Measurements from ENCODE around the gene ERMARD.

Gene ERMARD

DNA sequence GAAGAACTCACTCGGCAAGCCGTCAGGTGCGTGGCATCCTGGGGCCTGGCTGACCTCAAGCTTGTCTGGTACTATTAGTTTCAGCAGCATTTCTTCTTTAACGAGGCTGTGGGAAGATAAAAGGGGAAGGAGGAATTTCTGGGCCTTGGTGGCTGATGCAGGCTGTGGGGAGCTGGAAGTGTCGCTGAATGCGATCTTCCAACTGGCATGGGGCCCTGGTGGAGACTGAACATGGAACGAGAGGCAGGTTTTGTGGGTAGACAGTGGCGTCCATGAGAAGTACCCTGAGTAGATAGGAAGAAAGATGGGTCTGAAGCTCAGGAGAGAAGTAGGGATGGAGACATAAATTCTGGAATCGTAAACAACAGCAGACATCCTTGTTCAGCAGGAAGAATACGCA, 23.9 kb downstream of the ERMARD start:
- TF ChIP-seq, protein P1, sequence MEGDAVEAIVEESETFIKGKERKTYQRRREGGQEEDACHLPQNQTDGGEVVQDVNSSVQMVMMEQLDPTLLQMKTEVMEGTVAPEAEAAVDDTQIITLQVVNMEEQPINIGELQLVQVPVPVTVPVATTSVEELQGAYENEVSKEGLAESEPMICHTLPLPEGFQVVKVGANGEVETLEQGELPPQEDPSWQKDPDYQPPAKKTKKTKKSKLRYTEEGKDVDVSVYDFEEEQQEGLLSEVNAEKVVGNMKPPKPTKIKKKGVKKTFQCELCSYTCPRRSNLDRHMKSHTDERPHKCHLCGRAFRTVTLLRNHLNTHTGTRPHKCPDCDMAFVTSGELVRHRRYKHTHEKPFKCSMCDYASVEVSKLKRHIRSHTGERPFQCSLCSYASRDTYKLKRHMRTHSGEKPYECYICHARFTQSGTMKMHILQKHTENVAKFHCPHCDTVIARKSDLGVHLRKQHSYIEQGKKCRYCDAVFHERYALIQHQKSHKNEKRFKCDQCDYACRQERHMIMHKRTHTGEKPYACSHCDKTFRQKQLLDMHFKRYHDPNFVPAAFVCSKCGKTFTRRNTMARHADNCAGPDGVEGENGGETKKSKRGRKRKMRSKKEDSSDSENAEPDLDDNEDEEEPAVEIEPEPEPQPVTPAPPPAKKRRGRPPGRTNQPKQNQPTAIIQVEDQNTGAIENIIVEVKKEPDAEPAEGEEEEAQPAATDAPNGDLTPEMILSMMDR (IDR thresholded peaks at IDR 0.05; ENCODE audit: low read depth, low read length), result no peak
- no peak overlapping the region for H3K4me3 ChIP-seq (replicated peaks in 1 of 2; ENCODE audit: low read depth in 2 of 2, low read length in 2 of 2)

DNA sequence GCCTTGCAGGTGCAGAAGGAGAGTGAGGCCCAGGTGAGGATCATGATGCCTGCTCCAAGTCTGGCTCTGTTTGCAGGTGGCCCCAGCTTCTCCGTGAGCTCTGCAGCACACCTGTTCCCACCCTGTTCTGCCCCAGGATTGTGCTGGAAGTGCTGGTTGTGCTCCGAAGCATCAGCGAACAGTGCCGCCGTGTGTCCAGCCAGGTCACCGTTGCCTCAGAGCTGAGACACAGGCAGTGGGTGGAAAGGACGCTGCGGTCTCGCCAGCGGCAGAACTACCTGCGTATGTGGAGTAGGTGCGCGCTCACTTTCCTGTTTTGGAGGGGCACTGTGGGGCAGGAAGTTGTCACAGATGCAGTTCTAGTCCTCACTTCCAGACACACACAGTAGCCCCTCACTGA, 25.0 kb downstream of the ERMARD start:
- TF ChIP-seq, protein P1 (IDR thresholded peaks at IDR 0.05; ENCODE audit: low read depth, low read length), result no peak
- H3K4me3 ChIP-seq (replicated peaks in 1 of 2; ENCODE audit: low read depth in 2 of 2, low read length in 2 of 2), result no peak overlapping the region

More for the DNA sequence above, 23.9 kb downstream of the ERMARD start:
- DNase-seq (ENCODE audit: low read depth in 2 of 2), result no peak

DNA sequence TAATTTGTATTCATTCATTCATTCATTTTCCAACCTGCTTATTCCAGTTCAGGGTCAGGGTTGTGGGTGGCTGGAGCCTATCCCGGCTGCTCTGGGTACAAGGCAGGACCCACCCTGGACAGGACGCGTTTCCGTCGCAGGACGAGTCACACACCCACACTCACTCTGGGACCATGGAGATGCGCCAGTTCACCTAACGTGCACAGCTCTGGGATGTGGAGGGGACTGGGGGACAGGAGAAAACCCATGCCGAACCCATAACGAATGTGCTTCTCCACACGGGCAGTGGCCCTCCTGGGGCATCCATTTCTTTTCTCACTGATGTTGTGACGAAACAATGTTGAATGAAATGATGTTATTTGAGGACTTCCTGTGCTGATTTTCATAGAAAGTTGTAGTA, 26.5 kb downstream of the ERMARD start:
- no peak for DNase-seq (ENCODE audit: low read depth in 2 of 2)
- TF ChIP-seq, protein P1 (IDR thresholded peaks at IDR 0.05; ENCODE audit: low read depth, low read length), result no peak
- no peak overlapping the region for H3K4me3 ChIP-seq (replicated peaks in 1 of 2; ENCODE audit: low read depth in 2 of 2, low read length in 2 of 2)

More for the DNA sequence above, 25.0 kb downstream of the ERMARD start:
- DNase-seq (ENCODE audit: low read depth in 2 of 2), result no peak

DNA sequence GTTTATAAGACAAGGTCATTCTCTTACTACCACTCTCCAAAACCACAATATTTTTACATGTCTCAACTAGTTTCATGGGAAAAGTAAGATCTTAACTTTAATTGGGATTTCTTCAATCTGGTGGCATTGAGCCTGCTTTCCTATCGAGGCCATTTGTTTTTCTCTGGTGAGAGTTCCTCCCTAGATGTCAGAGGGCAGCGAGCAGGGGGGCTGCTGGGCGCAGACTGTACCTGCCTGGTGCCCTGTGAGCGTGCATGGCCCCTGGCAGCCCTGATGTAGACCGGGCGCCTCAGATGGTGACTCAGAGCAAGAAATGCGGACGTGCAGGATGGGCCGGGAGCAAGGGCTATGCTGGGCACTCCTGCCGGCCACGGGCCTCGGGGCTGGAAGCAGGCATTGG, 27.2 kb downstream of the ERMARD start:
- no peak for DNase-seq (ENCODE audit: low read depth in 2 of 2)
- TF ChIP-seq, protein P1 (IDR thresholded peaks at IDR 0.05; ENCODE audit: low read depth, low read length), result no peak

DNA sequence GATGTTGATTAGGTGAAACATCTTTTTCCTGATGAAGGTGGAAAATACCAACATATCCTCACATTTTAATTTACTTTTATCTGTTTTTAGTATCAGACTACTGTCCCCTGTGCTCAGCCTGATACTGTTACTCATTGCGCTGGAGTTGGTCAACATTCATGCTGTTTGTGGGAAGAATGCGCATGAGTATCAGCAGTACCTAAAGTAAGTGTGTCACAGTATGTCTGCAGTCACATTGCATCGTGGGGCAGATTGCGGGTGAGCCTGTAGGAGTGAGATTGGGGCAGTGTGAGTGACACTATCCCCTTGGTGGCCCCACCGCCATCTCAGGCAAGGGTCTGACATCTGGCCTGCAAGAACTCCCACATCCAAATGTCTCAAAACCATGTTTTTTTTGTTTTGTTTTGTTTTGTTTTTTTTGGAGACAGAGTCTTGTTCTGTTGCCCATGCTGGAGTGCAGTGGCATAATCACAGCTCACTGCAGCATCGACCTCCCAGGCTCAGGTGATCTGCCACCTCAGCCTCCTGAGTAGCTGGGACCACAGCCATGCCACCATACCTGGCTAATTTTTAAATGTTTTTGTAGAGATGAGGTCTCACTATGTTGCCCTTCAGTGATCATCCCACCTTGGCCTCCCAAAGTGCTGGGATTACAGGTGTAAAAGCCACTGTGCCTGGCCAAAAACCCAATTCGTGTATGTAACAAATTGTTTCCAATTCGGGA, 27.8 kb downstream of the ERMARD start:
- DNase-seq (ENCODE audit: low read depth in 2 of 2), result no peak

More for the DNA sequence above, 27.2 kb downstream of the ERMARD start:
- no peak overlapping the region for H3K4me3 ChIP-seq (replicated peaks in 1 of 2; ENCODE audit: low read depth in 2 of 2, low read length in 2 of 2)

DNA sequence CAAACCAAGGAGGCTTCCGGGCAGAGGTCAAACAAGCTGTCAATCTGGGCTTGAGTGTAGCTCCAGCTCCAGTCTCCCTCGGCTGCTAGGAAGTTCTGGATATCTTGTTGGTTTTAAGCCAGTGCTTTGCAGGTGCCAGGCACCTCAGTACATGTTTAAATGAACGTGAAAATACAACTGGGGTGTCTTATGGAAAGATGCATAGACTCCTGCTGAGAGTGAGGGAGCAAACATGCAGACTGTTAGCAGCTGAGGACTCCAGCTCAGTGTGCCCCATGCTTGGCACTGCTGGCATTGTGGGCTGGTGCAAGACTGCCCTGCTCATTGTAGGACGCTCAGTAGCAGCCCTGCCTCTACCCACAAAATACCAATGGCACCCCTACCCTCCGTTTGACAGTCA, 28.5 kb downstream of the ERMARD start:
- TF ChIP-seq, protein P1 (IDR thresholded peaks at IDR 0.05; ENCODE audit: low read depth, low read length), result no peak
- DNase-seq (ENCODE audit: low read depth in 2 of 2), result no peak
- no peak overlapping the region for H3K4me3 ChIP-seq (replicated peaks in 1 of 2; ENCODE audit: low read depth in 2 of 2, low read length in 2 of 2)

More for the DNA sequence above, 27.8 kb downstream of the ERMARD start:
- TF ChIP-seq, protein P1 (IDR thresholded peaks at IDR 0.05; ENCODE audit: low read depth, low read length), result no peak
- H3K4me3 ChIP-seq (replicated peaks in 1 of 2; ENCODE audit: low read depth in 2 of 2, low read length in 2 of 2), result no peak overlapping the region
